BE2C (cell line): ENCODE results near the gene PDLIM3. TPM values are rescaled to one million over a fixed set of nuclear protein-coding genes. Genes with fewer than 3 reads are reported as not detected.

ENCODE experiments used
- DNase-seq: peaks from one replicate; pipeline ENCODE4 v3.0.0-alpha.2; 2020
- H3K27me3 ChIP-seq: fragments of 250-450 bp; sonication (Bioruptor Pico); 2 replicates; pipeline ENCODE4 v1.5.1; 2020; ENCODE audit warnings: mild to moderate bottlenecking
- H3K36me3 ChIP-seq: fragments of 250-450 bp; sonication (Bioruptor Pico); 2 replicates; pipeline ENCODE4 v1.5.1; 2020; ENCODE audit warnings: mild to moderate bottlenecking
- H3K4me1 ChIP-seq: fragments of 250-450 bp; sonication (Bioruptor Pico); 2 replicates; pipeline ENCODE4 v1.5.1; 2020
- H3K4me3 ChIP-seq: 2 replicates; pipeline ENCODE4 v1.5.1; 2011; ENCODE audit warnings: low read depth, low read length
- H3K9me3 ChIP-seq: fragments of 250-450 bp; sonication (Bioruptor Pico); 2 replicates; pipeline ENCODE4 v1.5.1; 2020
- CTCF ChIP-seq: IDR thresholded peaks from 2 replicates; pipeline ENCODE4 v1.5.1; 2012; ENCODE audit warnings: mild to moderate bottlenecking, low read depth, low read length
- polyA plus RNA-seq: library from polyadenylated mRNA; unstranded; fragments of >200 nt; gene quantifications from one replicate; pipeline ENCODE4 v1.2.1, GENCODE V29; 2012; ENCODE audit warnings: low read depth, missing spikeins; ENCODE audit not compliant: insufficient read length, insufficient read depth

Gene PDLIM3, protein sequence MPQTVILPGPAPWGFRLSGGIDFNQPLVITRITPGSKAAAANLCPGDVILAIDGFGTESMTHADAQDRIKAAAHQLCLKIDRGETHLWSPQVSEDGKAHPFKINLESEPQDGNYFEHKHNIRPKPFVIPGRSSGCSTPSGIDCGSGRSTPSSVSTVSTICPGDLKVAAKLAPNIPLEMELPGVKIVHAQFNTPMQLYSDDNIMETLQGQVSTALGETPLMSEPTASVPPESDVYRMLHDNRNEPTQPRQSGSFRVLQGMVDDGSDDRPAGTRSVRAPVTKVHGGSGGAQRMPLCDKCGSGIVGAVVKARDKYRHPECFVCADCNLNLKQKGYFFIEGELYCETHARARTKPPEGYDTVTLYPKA
- polyA plus RNA-seq = 1.4 TPM

GRCh38 chr4:185534866-185535611 is at the start of gene PDLIM3:
Gene PDLIM3 (minus strand): TSS chr4:185535507. CDS start chr4:185535434, 73 bp downstream.
- no peaks in the 10 kb centered on the region for H3K36me3 ChIP-seq
- no peaks in the 10 kb centered on the region for H3K9me3 ChIP-seq
- DNase-seq = peak; percentile 82
- peak within 1 kb of the TSS; percentile 84 for H3K4me3 ChIP-seq
- H3K27me3 ChIP-seq = no peaks in the 10 kb centered on the region
- TF ChIP-seq CTCF = no peak
- peaks cover 3% of the 10 kb centered on the region; the same call in 1 of the 2 replicates for H3K4me1 ChIP-seq

DNA sequence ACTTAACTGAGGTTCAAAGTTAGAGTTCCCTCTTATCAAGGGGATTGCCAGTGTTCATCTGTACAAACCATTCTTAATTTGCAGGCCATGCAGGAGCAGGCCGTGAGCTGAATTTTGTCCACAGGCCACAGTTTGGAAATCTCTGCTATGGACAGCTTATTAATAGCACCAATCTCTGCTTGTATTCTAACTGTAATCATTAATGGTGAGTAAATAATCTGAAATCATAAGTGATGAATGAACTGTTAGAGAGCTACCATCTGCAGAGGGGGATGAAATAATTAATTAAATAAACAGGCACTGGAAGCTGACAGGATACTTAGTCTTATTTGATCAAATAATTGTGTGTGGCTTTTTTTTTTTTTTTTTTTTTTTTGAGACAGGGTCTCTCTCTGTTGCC is 48.5 kb upstream of the PDLIM3 start:
- Histone ChIP-seq H3K27me3 (no peaks in the 10 kb centered on the region), H3K36me3 (no peaks in the 10 kb centered on the region), H3K4me1 (no peaks in the 10 kb centered on the region), H3K4me3 (no peak overlapping the region), H3K9me3 (no peaks in the 10 kb centered on the region)
- no peak for DNase-seq
- no peak for TF ChIP-seq CTCF

DNA sequence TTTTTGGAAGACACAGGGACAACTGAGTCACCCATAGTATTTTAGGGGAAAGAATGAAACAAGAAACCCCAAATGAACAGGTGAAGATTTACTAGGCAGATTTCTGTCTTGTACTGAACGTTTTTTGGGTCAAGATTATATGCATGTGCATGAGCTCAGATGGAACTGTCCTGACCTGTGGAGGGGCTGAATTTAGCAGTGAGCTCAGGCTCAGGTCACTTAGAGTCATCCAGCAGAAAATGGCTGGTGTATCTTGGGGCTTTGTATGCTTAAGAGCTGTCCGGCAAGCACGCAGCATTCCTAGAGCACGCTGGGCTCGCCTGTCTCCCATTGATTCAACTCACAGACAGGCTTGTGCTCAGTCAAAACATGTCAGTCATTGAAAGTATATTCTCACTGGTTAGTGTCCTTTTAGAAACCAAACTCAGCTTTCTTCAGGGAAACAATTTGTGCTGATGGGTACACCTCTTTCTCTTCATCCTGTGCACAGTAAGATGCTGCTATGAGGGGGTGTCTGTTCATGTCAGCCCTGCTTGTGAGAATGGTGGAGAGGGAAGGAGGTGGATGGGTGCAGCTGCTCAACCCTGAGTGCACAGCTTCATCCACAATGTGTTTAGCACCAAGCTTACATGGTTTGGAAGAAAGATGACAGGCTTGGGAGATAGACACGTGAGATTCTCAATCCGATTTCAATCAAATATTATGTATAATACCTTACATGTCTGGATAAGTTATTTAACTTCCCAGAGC is 47.5 kb upstream of the PDLIM3 start:
- H3K4me3 ChIP-seq = no peak overlapping the region
- no peaks in the 10 kb centered on the region for H3K36me3 ChIP-seq
- DNase-seq = no peak
- TF ChIP-seq CTCF = no peak
- H3K9me3 ChIP-seq = no peaks in the 10 kb centered on the region
- H3K27me3 ChIP-seq = no peaks in the 10 kb centered on the region
- H3K4me1 ChIP-seq = no peaks in the 10 kb centered on the region; the same call in 1 of the 2 replicates

DNA sequence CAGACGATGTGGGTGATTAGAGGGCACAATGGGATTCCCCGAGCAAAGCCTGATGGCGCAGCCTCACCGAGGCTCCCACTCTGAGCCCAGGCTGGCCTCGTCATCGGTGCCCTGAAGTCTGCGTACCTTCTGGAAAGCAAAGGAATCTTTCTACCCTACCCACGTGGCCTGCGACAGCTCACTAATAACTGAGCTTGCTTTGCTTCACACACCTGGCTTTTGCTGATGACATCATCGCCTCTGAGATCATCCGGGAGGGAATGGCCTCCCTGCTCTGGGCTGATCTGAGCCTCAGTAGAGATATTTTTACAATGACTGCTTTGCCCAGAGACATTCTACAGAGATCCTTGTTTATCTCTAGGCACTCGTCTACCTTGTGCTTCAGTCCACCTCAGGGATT is 45.4 kb upstream of the PDLIM3 start:
- Histone ChIP-seq H3K4me3 (no peak overlapping the region), H3K27me3 (no peaks in the 10 kb centered on the region), H3K4me1 (peaks cover 16% of the 10 kb centered on the region), H3K9me3 (no peaks in the 10 kb centered on the region), H3K36me3 (no peaks in the 10 kb centered on the region)
- TF ChIP-seq CTCF = no peak
- no peak for DNase-seq

DNA sequence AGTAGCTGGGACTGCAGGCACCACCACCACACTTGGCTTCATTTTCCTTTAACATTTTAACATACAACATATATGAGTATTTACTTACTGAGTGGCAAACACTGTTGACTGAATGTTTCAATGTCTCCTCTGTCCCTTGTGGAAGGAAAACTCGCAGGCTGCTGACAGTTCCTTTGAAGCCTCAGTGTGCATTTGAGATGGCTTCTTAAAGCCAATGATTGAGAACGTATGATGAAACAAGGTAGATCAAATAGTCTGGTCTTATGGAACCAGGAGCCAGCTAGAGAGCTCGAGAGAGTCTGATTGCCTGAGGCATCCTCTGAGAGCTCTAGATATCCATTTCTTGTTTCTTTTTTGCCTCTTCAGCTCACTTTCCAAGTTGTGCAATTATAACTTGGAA is 43.0 kb upstream of the PDLIM3 start:
- H3K4me1 ChIP-seq = peaks cover 24% of the 10 kb centered on the region
- no peaks in the 10 kb centered on the region for H3K27me3 ChIP-seq
- H3K4me3 ChIP-seq = no peak overlapping the region
- no peak for DNase-seq
- no peaks in the 10 kb centered on the region for H3K9me3 ChIP-seq
- TF ChIP-seq CTCF = no peak
- H3K36me3 ChIP-seq = no peaks in the 10 kb centered on the region
